Esophagus squamous epithelium (tissue), 4 donors: ENCODE measurements around the gene RAB23.

Experiments
- CTCF ChIP-seq, 6 experiments: fragments of 450-650 bp in 4 of 6; fragments of 200-600 bp in 2 of 6; sonication (generic) in 2 of 6; IDR thresholded peaks; one replicate each; pipeline ENCODE4 v1.5.1; 2016 to 2019; ENCODE audit warnings: antibody characterized with exemption in 6 of 6, mild to moderate bottlenecking in 4 of 6, moderate library complexity in 4 of 6
- POLR2A ChIP-seq, 4 donors: fragments of 450-650 bp; IDR thresholded peaks; one replicate each; pipeline ENCODE4 v1.6.1; 2017; ENCODE audit warnings: antibody characterized with exemption in 4 of 4, mild to moderate bottlenecking in 4 of 4, moderate library complexity in 3 of 4

- no peak for TF ChIP-seq CTCF (IDR thresholded peaks at IDR 0.05)
- no peak for TF ChIP-seq POLR2A (IDR thresholded peaks at IDR 0.05)
These were observed 30.9 kb upstream of the RAB23 start for GRCh38 chr6:57252975-57253374.
